NB4 (cell line): Measurements from ENCODE around the gene TFEB.

Experiments used
- DNase-seq: peaks from one replicate; pipeline ENCODE4 v3.0.0; 2010; ENCODE audit warnings: low read depth
- H3K4me3 ChIP-seq: one replicate; pipeline ENCODE4 v1.5.1; 2011; ENCODE audit warnings: mild to moderate bottlenecking, low read depth, low read length, moderate library complexity
- CTCF ChIP-seq: IDR thresholded peaks from one replicate; pipeline ENCODE4 v1.5.1; 2012; ENCODE audit warnings: low read depth, low read length
- MAX ChIP-seq: IDR thresholded peaks from 2 replicates; pipeline ENCODE4 v1.6.1; 2011; ENCODE audit warnings: low read depth, low read length
- MYC ChIP-seq: IDR thresholded peaks from 2 replicates; pipeline ENCODE4 v1.6.1; 2011; ENCODE audit warnings: low read depth, low read length
- POLR2A ChIP-seq: IDR thresholded peaks from 2 replicates; pipeline ENCODE4 v1.6.1; 2011; ENCODE audit warnings: mild to moderate bottlenecking; ENCODE audit not compliant: insufficient read length; ENCODE audit errors: extremely low read depth

Gene TFEB

GRCh38 chr6:41731561-41732086 lies 3.8 kb downstream of the TFEB start:
- TF ChIP-seq POLR2A = no peak
- no peak overlapping the region for H3K4me3 ChIP-seq
- no peak for DNase-seq

GRCh38 chr6:41730531-41731436 lies 4.6 kb downstream of the TFEB start:
- H3K4me3 ChIP-seq = no peak overlapping the region
- peak; percentile 32 for DNase-seq
- TF ChIP-seq POLR2A (no peak), MYC (no peak), CTCF (no peak)

- no peak overlapping the region for H3K4me3 ChIP-seq
- DNase-seq = no peak
- TF ChIP-seq MAX (no peak), MYC (no peak), POLR2A (no peak), CTCF (no peak)
Observed at GRCh38 chr6:41729624-41730023, 5.8 kb downstream of the TFEB start.

- no peak overlapping the region for H3K4me3 ChIP-seq
- no peak for DNase-seq
- TF ChIP-seq CTCF = no peak
- no peak for TF ChIP-seq POLR2A
- TF ChIP-seq MYC = no peak
- no peak for TF ChIP-seq MAX
Observed at GRCh38 chr6:41728954-41729353, 6.5 kb downstream of the TFEB start.

GRCh38 chr6:41728073-41728936 lies 7.1 kb downstream of the TFEB start:
- TF ChIP-seq POLR2A (no peak), MAX (no peak), MYC (no peak), CTCF (no peak)
- no peak overlapping the region for H3K4me3 ChIP-seq
- no peak for DNase-seq

- no peak for TF ChIP-seq MYC
- no peak for TF ChIP-seq POLR2A
- TF ChIP-seq MAX = no peak
- no peak for TF ChIP-seq CTCF
- no peak for DNase-seq
- no peak overlapping the region for H3K4me3 ChIP-seq
Observed at GRCh38 chr6:41727705-41728072, 7.7 kb downstream of the TFEB start.
